IMR-90 (cell line): Measurements from ENCODE around the gene DHRS7B. TPM values are rescaled to one million over a fixed set of nuclear protein-coding genes. Genes with fewer than 3 reads are reported as not detected.

Experiments used
- ATAC-seq: fragments of 200-7000 bp; cut with Tn5 transposase; 2 replicates; pipeline ENCODE4 v1.9.1; 2020; ENCODE audit warnings: low read depth, mild to moderate bottlenecking, moderate library complexity
- BruUV-seq: library from RNA; stranded (reverse); fragments of 400-500 nt; replicated peaks from 2 replicates; lab custom pipeline; 2021; lab: Mats Ljungman, UMichigan
- CTCF ChIA-PET: fragments of 300-600 bp; formaldehyde crosslinking; extraction: SDS; loops from one replicate; lab custom pipeline; 2021; ENCODE audit warnings: antibody characterized with exemption; lab: Yijun Ruan, JAX
- POLR2A ChIA-PET: fragments of 300-600 bp; sonication (Branson Sonifier 250); formaldehyde crosslinking; loops from one replicate; lab custom pipeline; 2022; ENCODE audit warnings: antibody characterized with exemption; ENCODE audit not compliant: unreplicated experiment; lab: Charles Lee
- DNase-seq: peaks from one replicate; pipeline ENCODE4 v3.0.0; 2013
- H2AFZ ChIP-seq: replicated peaks from 2 replicates; pipeline ENCODE3; 2013; ENCODE audit warnings: low read length, mild to moderate bottlenecking; ENCODE audit not compliant: poor library complexity
- H2AK5ac ChIP-seq: 2 replicates; pipeline ENCODE4 v1.6.1; 2013; ENCODE audit warnings: low read depth, low read length, inconsistent platforms
- H2AK9ac ChIP-seq: replicated peaks from 2 replicates; pipeline ENCODE3; 2013; ENCODE audit warnings: mild to moderate bottlenecking, low read depth, low read length, moderate library complexity; ENCODE audit not compliant: poor library complexity
- H2BK120ac ChIP-seq: 2 replicates; pipeline ENCODE4 v1.6.1; 2013; ENCODE audit warnings: low read depth, low read length, inconsistent platforms
- H2BK15ac ChIP-seq: 3 replicates; pipeline ENCODE4 v1.6.1; 2013; ENCODE audit warnings: low read depth, low read length, inconsistent platforms
- H2BK20ac ChIP-seq: 2 replicates; pipeline ENCODE4 v1.6.1; 2013; ENCODE audit warnings: low read depth, mild to moderate bottlenecking, inconsistent platforms, low read length, moderate library complexity
- H2BK5ac ChIP-seq: 2 replicates; pipeline ENCODE4 v1.6.1; 2013; ENCODE audit warnings: mild to moderate bottlenecking, low read depth, low read length, inconsistent platforms; ENCODE audit not compliant: poor library complexity, severe bottlenecking
- H3K14ac ChIP-seq: replicated peaks from 2 replicates; pipeline ENCODE4 v1.6.1; 2013; ENCODE audit warnings: low read depth, low read length, inconsistent platforms
- H3K18ac ChIP-seq: 2 replicates; pipeline ENCODE4 v1.6.1; 2013; ENCODE audit warnings: low read depth, low read length, control low read depth
- H3K23ac ChIP-seq: 2 replicates; pipeline ENCODE4 v1.6.1; 2013; ENCODE audit warnings: low read depth, low read length, inconsistent platforms
- H3K27ac ChIP-seq: 2 replicates; pipeline ENCODE4 v1.5.1; 2013; ENCODE audit warnings: mild to moderate bottlenecking, control low read depth, low read length; ENCODE audit not compliant: insufficient read depth
- H3K27me3 ChIP-seq: 2 replicates; pipeline ENCODE4 v1.6.1; 2013; ENCODE audit warnings: low read length; ENCODE audit not compliant: control insufficient read depth, insufficient read depth
- H3K36me3 ChIP-seq: 2 replicates; pipeline ENCODE4 v1.6.1; 2013; ENCODE audit warnings: low read length, mixed read lengths; ENCODE audit not compliant: control insufficient read depth, insufficient read depth
- H3K4ac ChIP-seq: 2 replicates; pipeline ENCODE4 v1.6.1; 2013; ENCODE audit warnings: low read depth, low read length, inconsistent platforms
- H3K4me1 ChIP-seq: 2 replicates; pipeline ENCODE4 v1.6.1; 2013; ENCODE audit warnings: low read length, mixed read lengths; ENCODE audit not compliant: control insufficient read depth, insufficient read depth
- H3K4me2 ChIP-seq: 2 replicates; pipeline ENCODE4 v1.6.1; 2013; ENCODE audit warnings: low read depth, mild to moderate bottlenecking, control low read depth, low read length, moderate library complexity
- H3K4me3 ChIP-seq: 2 replicates; pipeline ENCODE4 v1.5.1; 2013; ENCODE audit warnings: low read depth, mild to moderate bottlenecking, control low read depth, low read length, moderate library complexity; ENCODE audit not compliant: insufficient read depth
- H3K56ac ChIP-seq: 2 replicates; pipeline ENCODE4 v1.6.1; 2013; ENCODE audit warnings: low read length, inconsistent platforms; ENCODE audit not compliant: insufficient read depth; ENCODE audit errors: extremely low read depth
- H3K79me1 ChIP-seq, 2 experiments: 2 replicates each; pipeline ENCODE4 v1.6.1; 2013; ENCODE audit warnings: low read length in 2 of 2, inconsistent platforms in 1 of 2, low read depth in 1 of 2
- H3K9ac ChIP-seq: 2 replicates; pipeline ENCODE4 v1.6.1; 2013; ENCODE audit warnings: low read depth, low read length, control low read depth
- H3K9me1 ChIP-seq: 2 replicates; pipeline ENCODE4 v1.6.1; 2013; ENCODE audit warnings: low read length, inconsistent platforms; ENCODE audit not compliant: insufficient read depth
- H3K9me3 ChIP-seq: 2 replicates; pipeline ENCODE4 v1.6.1; 2013; ENCODE audit warnings: low read length; ENCODE audit not compliant: control insufficient read depth, insufficient read depth
- H4K20me1 ChIP-seq: 2 replicates; pipeline ENCODE4 v1.6.1; 2013; ENCODE audit warnings: low read length, inconsistent platforms; ENCODE audit not compliant: insufficient read depth
- H4K5ac ChIP-seq: 2 replicates; pipeline ENCODE4 v1.6.1; 2013; ENCODE audit warnings: mild to moderate bottlenecking, low read depth, low read length, control low read depth
- H4K8ac ChIP-seq, 2 experiments: 2 replicates each; pipeline ENCODE4 v1.6.1; 2013; ENCODE audit warnings: low read depth in 2 of 2, low read length in 2 of 2, control low read depth in 1 of 2, inconsistent platforms in 1 of 2
- H4K91ac ChIP-seq: 2 replicates; pipeline ENCODE4 v1.6.1; 2013; ENCODE audit warnings: low read depth, low read length, inconsistent platforms; ENCODE audit not compliant: insufficient read depth
- MAFK ChIP-seq: IDR thresholded peaks from 2 replicates; pipeline ENCODE4 v1.6.1; 2012; ENCODE audit warnings: low read depth, low read length, improper control_type of control experiment
- POLR2A ChIP-seq: IDR thresholded peaks from 2 replicates; pipeline ENCODE4 v1.6.1; 2012; ENCODE audit warnings: mild to moderate bottlenecking, low read depth, low read length
- WGBS, 2 experiments: methylation state at CpG; one replicate each; pipeline versions ENCODE4 v1.1.5 to v1.1.7; 2013; ENCODE audit warnings: missing lambda C conversion rate in 2 of 2; ENCODE audit not compliant: insufficient read length in 1 of 2; ENCODE audit errors: extremely low coverage in 2 of 2; 5-methylcytosine and 5-hydroxymethylcytosine counted together
- dilution Hi-C: fragments of 300-500 bp; cut with HindIII; formaldehyde crosslinking; loops from one replicate; pipeline ENCODE4 v1.14.3; 2018; ENCODE audit warnings: low sequenced_read_pairs; ENCODE audit not compliant: unreplicated experiment
- in situ Hi-C: fragments of 300-500 bp; cut with MboI; formaldehyde crosslinking; loops from 3 replicates; pipeline ENCODE4 v1.14.3; 2019; ENCODE audit warnings: low sequenced_read_pairs, inconsistent platforms, mixed read lengths
- intact Hi-C: fragments of 100-400 bp; cut with micrococcal nuclease; formaldehyde crosslinking; loops from 2 replicates; pipeline ENCODE4 v1.10.0; 2022
- microRNA-seq, 2 experiments: library from miRNA; stranded (forward) in 1 of 2; unstranded in 1 of 2; fragments of 10-50 nt in 1 of 2; fragments of <30 nt in 1 of 2; gene quantifications in 1 of 2; microRNA quantifications in 1 of 2; one replicate each; pipeline versions ENCODE3 to v1.1.0; 2013 to 2020; ENCODE audit not compliant: insufficient read depth in 1 of 2, insufficient read length in 1 of 2, unreplicated experiment in 1 of 2
- polyA plus RNA-seq, 3 experiments: library from polyadenylated mRNA; depleted of rRNA; stranded (reverse); fragments of >200 nt; gene quantifications; 2 replicates each; pipeline ENCODE4 v1.2.3, GENCODE V29; 2012; ENCODE audit warnings: low replicate concordance in 1 of 3
- small RNA-seq, 5 experiments: library from RNA; depleted of rRNA; stranded (forward); fragments of <200 nt; gene quantifications; one replicate each; pipeline ENCODE3, GENCODE V24; 2012
- total RNA-seq: library from RNA; depleted of rRNA; stranded (reverse); fragments of >200 nt; gene quantifications from 2 replicates; pipeline ENCODE4 v1.2.3, GENCODE V29; 2012; rRNA removed

Gene DHRS7B
- total and polyA plus RNA-seq, 2 of the 4 experiments (the other 2 are of a cell fraction), result 24.4 to 34.4 TPM

DNA sequence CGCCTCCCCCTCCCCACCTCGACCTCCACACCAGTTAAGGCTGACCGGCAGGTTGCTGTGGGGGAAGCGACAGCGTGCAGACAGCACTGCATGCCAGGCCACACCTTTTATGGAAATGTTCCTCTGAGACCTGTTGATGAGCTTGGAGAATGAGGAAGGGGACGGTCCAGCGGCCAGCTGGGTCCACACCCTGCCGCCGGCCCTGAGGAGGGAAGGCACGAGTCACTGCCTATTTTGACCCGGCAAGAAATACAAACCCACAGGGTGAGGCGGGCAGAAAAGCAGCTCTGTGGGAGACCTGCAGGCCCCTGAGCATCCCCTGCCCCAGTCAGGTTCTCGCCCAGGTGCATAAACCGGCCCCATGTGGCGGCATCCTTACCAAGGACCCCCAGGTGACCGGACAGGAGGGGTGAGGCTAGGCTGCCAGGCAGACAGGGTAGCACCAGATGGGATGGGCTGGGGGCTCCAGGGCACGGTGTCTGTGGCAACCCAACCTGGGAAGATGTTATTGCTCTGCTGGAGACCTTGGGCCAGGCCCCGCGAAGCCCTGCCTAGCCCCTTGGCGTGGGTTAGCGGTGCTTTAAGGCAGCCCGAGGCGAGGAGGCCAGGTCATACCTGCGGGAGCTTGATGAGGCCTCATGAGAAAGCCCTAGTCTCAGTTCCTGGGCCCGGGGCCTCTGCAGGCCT is 113.7 kb downstream of the DHRS7B start:
- Histone ChIP-seq H2AK5ac (no peak overlapping the region), H3K27me3 (no peaks in the 10 kb centered on the region), H2BK5ac (no peak overlapping the region), H3K56ac (no peak overlapping the region), H3K14ac (no peak overlapping the region), H2BK120ac (no peak overlapping the region), H2AK9ac (peak overlapping the region; percentile 81), H3K4ac (no peak overlapping the region), H3K9ac (no peak overlapping the region), H2BK20ac (no peak overlapping the region), H3K9me1 (no peaks in the 10 kb centered on the region), H4K20me1 (no peaks in the 10 kb centered on the region; the same call in 1 of the 2 replicates), H2BK15ac (no peak overlapping the region), H3K27ac (no peak overlapping the region), H4K91ac (no peak overlapping the region), H3K9me3 (no peaks in the 10 kb centered on the region), H3K4me1 (0 out of 2 replicates have a peak, but pooled peaks cover 1% of the 10 kb centered on the region), H4K8ac (no peak overlapping the region), H3K23ac (no peak overlapping the region), H3K4me3 (no peak overlapping the region), H3K36me3 (peaks cover 7% of the 10 kb centered on the region; the same call in 1 of the 2 replicates), H3K4me2 (no peak overlapping the region), H3K79me1 (no peaks in the 10 kb centered on the region), H4K5ac (no peak overlapping the region), H2AFZ (no peak overlapping the region), H3K18ac (no peak overlapping the region)
- POLR2A ChIA-PET, result no interaction called here
- CTCF ChIA-PET, result interaction anchor here (0.5 to 0.7 kb wide), 3 partner anchors 45 to 162 kb away, joined by 3 to 7 read pairs (median 4); no protein-coding TSS in a partner anchor
- TF ChIP-seq MAFK (no peak), POLR2A (no peak)
- intact Hi-C loops, result no loop called here
- ATAC-seq (no peak), DNase-seq (no peak)
- WGBS, 2 experiments, result 75% methylated on average over 7 of the region's 25 CpGs; no CpG with 5 or more reads in 1 of the 2 experiments
- BruUV-seq, result no TSS peak
- in situ Hi-C loops, result no loop called here
- dilution Hi-C loops, result no loop called here

Small RNA genes lying within 50 kb of the gene (microRNA-seq; reads per million reads assigned to microRNA genes)
- not detected for gene RN7SL426P (ENCODE audit: insufficient read depth, insufficient read length)

Small RNA genes lying within 50 kb of the gene (small RNA-seq; reads per million reads assigned to genes)
- gene RN7SL426P, result 0 reads per million in 5 experiments

Other genes starting within 250 kb of the DHRS7B start
- 250 and 319 TPM in 2 replicates for gene USP22, start 84.0 kb upstream of the DHRS7B start, total RNA-seq
- gene USP22, start 84.0 kb upstream of the DHRS7B start, polyA plus RNA-seq (2012; rRNA removed), result 161 and 173 TPM in 2 replicates
- gene TMEM11, start 87.2 kb downstream of the DHRS7B start, total RNA-seq, result 19.2 and 19.9 TPM in 2 replicates
- gene TMEM11, start 87.2 kb downstream of the DHRS7B start, polyA plus RNA-seq (2012; rRNA removed), result 44.7 and 57.6 TPM in 2 replicates
- 0.56 and 0.90 TPM in 2 replicates for gene NATD1, start 126.4 kb downstream of the DHRS7B start, total RNA-seq
- 4.1 and 4.3 TPM in 2 replicates for gene NATD1, start 126.4 kb downstream of the DHRS7B start, polyA plus RNA-seq (2012; rRNA removed)
- gene MAP2K3, start 157.7 kb downstream of the DHRS7B start, total RNA-seq, result 23.5 and 25.0 TPM in 2 replicates
- gene MAP2K3, start 157.7 kb downstream of the DHRS7B start, polyA plus RNA-seq (2012; rRNA removed), result 72.6 and 82.2 TPM in 2 replicates
- gene KCNJ12, start 249.4 kb downstream of the DHRS7B start, total RNA-seq, result under 0.01 and 0.28 TPM in 2 replicates
- gene KCNJ12, start 249.4 kb downstream of the DHRS7B start, polyA plus RNA-seq (2012; rRNA removed), result 0.10 and 0.13 TPM in 2 replicates